ENCODE results near the gene TRAK1.
"Not testable (repeated sequence)": the region's sequence is repeated elsewhere in the genome, so short reads cannot be mapped to it uniquely, and the experiment has no call there.

TRAK1 gene

DNA sequence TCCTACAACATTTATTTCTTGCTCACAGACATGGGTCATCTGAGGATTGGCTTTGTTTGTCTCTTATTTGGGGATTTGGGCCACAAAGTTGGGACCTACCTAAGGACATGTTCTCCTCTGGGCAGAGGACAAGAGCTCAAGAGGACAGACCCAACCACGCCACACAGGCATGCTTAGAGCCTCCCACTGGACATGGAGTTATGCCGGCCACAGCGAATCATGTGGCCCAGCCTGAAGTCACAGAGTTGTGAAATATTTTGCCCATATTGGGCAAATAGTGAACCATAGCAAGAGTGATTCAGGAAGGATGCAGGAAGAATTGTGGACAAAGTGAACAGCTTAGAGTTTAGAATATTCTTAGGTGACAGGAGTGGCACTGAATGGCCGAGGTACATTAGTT is 9.9 kb downstream of the TRAK1 start:
- no peak for DNase-seq

DNA sequence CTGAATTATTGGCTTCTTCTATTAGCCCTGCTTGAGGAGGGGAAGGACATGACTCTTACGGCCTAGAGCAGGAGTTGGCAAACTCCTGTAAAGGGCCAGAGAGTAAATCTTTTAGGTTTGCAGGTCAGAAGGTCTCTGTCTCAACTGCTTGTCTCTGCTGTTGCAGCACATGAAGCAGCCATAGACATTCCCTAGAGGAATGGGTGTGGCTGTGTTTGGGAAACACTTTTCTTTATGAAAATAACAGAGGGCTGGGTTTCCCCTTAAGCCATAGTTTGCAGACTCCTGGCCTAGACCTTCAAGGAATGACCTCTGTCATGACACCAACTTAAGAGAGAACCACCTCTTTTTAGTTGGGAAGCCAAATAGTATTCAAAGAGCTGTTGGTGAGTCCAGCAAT is 10.3 kb downstream of the TRAK1 start:
- DNase-seq = no peak

DNA sequence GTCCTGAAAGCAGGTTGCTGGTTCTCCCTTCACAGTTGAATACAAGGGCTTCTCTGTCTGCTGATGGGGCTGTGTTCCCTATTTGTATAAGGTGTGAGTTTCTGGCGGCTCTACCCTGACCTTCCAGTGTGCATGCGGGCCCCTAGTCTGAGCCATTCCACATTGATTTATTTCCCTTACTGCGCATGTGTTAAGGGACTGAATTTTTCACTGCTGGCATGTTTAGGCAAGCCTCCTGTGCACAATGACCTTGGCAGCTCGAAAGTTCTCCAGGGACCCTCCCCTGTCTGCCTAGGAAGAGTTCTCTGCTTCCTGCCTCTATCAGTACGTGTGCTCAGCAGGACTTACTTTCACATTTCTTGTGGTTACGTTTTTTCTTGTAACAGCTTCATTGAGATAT is 11.4 kb downstream of the TRAK1 start:
- no peak for DNase-seq

DNA sequence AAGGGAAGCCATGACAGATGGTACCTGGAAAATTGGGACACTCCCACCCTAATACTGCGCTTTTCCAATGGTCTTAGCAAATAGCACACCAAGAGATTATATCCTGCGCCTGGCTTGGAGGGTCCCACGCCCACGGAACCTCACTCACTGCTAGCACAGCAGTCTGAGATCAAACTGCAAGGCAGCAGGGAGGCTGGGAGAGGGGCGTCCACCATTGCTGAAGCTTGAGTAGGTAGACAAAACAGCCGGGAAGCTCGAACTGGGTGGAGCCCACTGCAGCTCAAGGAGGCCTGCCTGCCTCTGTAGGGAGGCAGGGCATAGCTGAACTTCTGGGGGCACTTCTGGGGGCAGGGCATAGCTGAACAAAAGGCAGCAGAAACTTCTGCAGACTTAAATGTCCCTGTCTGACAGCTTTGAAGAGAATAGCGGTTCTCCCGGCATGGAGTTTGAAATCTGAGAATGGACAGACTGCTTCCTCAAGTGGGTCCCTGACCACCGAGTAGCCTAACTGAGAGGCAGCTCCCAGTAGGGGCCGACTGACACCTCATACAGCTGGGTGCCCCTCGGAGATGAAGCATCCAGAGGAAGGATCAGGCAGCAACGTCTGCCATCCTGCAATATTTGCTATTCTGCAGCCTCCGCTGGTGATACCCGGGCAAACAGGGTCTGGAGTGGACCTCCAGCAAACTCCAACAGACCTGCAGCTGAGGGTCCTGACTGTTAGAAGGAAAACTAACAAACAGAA is 12.9 kb downstream of the TRAK1 start:
- DNase-seq = not testable (repeated sequence)

DNA sequence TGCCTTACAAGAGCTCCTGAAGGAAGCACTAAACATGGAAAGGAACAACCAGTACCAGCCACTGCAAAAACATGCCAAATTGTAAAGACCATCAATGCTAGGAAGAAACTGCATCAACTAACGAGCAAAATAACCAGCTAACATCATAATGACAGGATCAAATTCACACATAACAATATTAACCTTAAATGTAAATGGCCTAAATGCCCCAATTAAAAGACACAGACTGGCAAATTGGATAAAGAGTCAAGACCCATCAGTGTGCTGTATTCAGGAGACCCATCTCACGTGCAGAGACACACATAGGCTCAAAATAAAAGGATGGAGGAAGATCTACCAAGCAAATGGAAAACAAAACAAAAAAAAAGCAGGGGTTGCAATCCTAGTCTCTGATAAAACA is 14.8 kb downstream of the TRAK1 start:
- DNase-seq = not testable (repeated sequence)

DNA sequence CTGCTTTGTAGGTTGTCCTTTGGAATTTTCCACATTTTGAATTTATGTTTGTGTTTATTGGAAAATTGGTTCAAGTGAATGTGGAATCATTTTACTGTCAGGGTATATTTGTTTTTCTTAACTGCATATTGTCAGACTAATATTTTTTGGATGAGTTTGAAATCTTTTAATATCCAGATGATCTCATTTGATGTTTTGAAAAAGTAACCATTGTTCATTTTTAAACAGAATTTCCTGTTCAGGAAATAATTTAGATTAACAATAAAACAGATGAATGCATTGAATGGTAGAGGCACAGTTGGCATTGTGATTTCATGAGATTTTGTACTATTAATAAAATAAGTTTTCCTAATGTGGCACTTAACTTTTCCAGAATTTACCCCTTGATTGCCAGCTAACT is 15.5 kb downstream of the TRAK1 start:
- no peak for DNase-seq

DNA sequence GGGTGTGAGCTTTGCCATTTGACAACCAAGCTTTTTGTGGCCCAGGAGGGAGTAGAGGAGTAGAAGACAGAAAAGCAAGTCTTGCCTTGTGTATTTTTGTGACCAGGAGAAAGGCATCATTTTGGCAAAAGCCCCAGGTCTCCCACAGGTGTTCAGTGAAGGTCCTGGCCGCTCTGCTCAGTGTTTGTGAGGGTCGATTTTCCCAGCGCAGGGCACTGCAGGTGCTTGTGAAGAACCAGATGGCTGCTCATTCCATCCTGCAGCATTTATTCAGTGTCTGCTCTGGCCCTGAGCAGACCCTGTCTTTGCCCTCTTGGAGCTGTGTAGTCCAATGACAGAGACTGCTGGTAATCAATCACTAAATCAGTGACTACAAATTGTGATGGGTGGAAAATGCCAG is 19.5 kb downstream of the TRAK1 start:
- DNase-seq = no peak

DNA sequence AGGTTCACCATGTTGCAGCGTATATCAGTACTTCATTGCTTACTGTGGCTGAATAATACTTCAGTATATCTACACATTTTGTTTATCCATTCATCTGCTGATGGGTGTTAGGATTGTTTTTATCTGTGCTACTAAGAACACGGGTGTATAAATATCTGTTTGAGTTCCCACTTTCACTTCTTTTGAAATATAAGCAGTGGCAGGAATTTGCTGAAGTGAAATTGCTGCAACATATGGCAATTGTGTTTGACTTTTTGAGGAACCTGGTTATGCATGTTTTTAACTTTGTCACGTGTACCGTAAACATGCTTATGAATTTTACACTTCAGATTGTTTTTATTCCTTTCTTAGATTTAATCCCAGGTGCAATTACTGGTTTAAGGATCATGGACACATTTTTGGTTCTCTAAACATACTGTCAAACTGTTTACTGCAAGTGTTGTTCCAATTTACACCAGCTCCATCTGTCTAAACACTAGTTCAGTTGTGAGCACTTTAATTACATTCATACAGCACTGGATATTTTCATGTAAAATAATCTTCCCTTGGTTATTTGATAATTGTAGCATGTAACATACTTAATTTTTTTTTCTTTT is 23.1 kb downstream of the TRAK1 start:
- DNase-seq = no peak

DNA sequence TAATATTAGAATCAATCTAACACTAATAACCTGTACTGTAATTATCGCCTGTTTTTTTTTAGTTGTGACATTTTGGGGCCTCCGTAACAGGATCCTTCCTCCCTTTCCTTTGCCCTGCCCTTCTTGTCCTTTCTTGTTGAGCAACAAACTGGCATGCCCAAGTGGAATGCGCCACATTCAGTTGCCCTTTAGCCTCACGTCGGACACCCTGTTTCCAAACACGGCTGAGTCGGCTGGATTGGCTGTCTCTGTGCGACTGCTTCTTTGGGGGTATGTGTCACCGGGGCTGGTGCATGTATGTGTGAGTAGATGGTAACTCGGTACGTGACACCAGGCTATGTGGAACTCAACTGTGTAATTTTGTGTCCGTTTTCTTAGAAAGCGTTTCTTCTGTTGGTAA is 24.1 kb downstream of the TRAK1 start:
- DNase-seq = no peak

DNA sequence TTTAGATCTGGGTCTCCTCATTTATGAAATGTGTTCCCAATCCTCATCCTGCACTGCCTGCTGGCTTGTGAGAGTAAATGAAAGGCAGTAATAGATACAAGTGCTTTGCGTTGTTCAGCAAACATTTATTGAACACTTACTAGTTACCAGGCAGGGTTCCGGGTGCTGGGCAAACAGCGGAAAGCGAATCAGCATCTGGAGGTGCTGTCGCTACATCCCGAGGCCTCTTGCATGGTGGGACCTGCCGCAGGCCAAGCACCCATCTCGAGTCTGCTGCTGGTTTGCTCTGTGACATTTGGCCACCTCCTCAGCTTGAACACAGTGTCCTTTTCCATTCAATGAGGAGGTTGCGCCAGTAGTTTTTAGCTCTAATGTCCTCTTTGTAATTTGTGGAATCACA is 24.8 kb downstream of the TRAK1 start:
- DNase-seq = no peak

DNA sequence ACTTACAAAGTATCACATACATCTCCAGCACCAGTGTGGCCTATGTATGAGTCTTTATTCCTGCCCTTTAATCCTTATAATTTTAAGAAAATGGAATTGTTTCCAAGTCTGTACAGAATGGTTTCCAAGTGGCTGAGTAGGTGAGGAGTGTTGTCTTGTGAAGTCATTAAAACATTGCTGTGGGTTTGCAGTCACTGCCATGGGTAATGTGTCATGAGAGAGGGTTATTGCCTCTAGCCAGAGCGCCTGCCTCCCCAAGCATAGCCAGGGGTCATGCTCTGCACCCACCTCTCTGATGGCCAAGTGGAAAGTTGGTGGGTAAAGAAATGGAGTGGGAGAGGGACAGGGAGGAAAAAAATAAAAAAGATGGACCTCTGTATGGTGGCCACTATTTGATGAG is 25.3 kb downstream of the TRAK1 start:
- no peak for DNase-seq

DNA sequence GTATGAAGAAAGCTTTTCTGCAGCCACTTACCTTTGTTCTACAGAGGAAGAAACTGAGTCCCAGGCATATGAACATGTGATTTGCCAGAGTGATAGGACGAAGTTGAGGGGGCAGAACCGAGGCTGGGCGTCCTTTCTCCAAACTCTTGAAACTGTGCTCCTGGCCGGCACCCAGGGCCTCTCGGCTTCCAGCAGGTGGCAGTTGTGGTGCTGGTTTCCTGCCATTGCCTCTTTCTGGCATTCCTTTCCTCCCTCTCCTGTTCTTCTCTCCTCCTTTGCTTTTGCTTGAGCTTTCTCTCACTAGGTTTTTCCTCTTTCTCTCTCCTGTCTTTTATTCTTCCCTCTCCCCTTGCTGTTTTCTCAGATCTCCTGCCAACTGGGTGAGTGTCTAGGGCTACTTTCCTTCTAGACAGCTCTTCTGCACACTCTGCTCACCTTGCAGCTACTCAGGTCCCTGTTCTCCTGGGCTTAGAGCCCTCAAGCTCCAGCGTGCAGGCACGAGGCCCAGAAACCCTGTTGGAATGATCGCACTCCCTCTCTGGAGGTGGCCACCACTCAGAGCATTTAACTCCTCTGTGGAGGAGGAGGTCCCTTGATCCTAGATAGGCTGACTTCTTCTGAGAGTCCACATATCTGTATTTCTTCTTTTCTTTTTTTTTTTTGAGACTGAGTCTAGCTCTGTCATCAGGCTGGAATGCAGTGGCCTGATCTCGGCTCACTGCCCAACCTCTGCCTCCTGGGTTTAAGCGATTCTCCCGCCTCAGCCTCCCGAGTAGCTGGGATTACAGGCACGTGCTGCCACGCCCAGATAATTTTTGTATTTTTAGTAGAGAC is 26.2 kb downstream of the TRAK1 start:
- no peak for DNase-seq

DNA sequence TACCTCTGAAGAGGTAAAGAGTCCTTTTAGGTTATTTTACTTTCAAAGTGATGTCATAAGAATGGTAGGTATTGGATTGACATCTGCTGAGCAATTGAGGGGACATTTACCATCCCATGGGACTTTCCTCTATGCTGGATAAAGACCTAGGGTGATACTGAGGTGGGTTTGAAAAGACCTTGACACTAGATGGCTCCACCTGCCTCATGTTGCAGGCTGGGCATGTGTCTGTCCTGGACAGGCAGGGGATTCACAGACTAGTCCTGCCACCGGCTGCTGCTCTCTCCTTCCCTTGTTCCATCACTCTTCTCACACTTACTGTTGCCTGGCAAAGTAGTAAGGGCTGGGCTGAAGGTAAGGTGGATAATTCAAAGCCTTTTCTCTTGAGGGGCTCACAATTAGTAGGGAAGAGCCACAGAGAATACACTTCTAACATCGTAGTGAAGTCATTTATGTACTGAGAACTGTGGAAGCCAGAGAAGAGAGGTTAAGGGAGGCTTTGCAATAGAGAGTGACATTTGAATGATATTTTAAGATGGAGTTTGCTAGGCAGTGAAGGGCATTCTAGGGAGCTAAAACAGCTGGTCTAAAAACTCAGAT is 27.7 kb downstream of the TRAK1 start:
- no peak for DNase-seq

DNA sequence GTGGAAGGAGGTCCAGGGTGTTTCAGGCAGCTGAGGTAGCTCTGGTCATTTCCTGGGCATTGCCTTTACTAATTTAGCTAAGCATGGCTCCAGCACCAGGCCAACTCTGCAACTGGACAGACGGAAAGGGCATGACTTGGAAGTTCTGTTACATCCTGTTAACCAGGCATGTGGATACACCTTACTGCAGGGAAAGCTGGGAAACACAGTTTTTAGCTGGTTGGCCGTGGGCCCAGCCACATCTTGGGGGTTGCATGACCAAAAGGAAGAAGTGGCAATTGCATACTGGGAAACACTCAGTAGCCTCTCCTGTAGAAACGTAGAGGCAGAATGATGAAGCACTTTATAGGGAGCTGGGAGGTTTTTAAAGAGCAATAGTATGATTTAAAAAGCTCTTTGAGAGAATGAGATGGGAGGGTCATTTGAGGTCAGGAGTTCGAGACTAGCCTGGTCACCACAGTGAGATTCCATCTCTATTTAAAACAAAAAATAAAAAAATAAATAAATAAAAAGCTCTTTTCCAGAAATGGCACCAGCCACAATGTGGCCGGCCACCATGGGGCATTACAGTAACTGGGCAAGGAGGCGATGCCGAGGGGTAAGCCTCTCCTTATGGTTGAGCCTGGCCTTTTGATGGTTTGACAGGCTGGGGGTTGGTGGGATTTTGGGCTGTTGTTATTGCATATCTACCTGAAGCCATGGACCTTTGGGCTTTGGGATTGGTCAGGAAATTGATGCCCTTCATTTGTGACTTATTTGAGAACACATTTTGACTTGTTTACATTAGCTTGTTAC is 28.6 kb downstream of the TRAK1 start:
- no peak for DNase-seq

DNA sequence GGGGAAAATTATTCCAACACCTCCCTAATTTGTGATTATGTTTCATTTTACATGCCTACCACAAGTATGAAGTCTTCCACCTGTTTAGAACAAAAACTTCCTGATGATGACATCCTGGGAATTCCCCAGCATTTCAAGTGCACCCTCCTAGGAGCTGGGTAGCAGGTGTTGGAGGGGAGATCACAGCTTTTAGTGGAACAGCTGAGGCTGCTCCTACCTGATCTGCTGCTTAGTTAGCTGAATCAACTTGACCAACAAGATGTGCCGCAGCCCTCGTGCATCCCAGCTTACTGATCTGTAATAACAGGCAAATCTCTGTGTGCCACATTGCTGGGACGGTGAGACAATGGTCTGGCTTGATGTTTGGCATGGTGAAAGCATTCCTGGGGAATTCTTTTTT is 29.7 kb downstream of the TRAK1 start:
- DNase-seq = no peak

DNA sequence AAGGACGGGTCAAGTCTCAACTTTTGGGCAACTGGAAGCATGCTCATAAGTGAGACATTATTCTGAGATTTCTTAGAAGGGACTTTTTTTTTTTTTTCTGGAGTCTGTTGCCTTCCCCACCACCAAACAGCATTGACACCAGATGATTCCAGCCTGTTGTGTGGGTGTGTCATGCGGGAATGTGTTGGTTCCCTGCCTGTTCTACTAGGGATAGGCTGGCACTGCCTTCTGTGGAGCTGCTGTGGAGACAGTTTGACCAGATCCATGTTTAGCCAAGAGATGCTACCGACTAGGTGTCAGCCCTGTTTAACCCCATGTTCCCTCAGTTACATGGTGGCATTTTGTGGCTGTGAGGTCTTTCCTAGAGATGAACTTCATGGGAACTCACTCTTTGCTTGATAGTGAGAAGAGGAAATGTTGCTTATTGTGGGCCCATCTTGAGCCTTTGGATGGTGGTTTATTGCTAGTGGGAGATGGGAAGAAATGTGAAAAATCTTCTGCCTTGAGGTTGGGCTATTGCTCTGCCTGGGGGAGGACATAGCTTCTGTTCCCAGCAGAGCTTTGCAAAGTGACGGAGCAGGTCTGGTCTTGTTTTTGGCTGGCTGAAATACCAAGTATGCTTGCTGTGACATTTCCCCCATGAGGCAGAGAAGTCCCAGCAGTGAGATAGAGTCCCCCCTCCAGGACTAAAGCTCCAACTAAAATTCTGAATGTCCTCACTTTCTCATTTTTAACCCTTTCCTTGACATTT is 31.3 kb downstream of the TRAK1 start:
- no peak for DNase-seq

DNA sequence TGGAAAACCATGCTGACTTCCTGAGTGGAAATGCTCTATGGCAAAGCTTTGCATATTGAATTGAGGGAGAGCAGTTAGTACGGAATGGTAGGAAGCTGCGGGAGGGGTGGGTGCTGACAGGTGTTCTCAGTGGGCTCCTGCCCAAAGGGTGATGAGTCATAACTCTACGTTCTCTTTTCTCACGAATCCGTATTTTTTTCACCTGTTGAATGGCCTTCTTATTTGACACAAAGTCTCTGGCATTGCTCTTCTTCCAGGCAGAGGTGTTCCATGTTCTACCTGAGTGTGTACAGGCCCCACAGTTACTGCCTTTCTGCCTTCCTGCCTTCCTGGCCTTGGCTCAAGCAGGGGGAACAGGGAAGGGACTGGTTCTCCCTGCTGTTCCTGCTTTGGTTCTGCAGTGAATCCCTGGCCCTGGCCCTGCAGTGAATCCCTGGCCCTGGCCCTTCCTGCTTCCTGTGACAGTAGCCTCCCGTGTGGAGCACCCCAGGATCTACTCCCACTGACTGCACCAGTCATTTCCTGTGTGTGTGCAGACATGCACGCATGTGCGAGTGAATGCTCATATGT is 31.9 kb downstream of the TRAK1 start:
- DNase-seq = no peak

DNA sequence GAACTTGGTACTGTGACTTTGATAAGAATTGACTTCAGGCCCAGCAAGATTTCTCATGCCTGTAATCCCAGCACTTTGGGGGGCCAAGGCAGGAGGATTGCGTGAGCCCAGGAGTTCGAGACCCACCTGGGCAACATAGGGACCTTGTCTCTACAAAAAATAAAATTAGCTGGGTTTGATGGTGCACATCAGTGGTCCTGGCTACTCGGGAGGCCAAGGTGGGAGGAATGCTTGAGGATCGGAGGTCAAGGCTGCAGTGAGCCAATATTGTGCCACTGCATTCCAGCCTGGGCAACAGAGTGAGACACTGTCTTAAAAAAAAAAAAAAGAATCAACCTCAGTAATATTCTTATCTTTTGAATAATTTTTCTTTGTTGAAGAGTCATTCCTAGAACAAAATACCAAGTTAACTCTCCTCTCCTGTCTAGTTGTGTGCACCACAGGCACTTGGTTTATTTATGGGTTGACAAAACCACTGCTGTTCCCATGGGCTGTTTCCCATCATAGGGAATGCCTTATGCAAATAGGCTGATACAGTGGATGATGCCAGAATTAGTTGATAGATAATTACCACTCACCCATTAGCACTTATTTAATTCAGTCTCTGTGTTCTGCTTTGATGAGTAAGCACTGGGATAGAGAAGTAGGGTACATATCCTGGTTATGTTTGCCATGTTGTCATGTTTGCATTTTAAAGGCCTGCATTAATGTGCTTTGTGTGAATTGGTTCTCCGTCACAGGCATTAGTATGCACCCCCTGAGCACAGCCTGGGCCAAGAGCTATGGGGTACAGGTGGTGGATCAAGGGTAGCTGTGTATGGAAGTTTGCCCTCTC is 32.9 kb downstream of the TRAK1 start:
- DNase-seq = no peak

DNA sequence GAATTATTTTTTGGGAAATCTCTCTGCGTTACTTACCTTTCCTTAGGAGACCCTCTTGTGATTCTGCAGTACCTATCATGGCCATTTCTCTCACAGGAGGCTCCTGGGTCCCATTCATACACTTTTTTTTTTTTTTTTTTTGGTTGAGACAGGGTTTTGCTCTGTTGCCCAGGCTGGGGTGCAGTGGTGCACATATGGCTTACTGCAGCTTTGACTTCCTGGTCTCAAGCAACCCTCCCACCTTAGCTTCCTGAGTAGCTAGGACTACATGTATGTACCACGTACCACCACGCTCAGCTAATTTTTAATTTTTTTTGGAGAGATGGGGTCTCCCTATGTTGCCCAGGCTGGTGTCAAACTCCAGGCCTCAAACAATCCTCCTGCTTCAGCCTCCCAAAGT is 36.1 kb downstream of the TRAK1 start:
- no peak for DNase-seq

DNA sequence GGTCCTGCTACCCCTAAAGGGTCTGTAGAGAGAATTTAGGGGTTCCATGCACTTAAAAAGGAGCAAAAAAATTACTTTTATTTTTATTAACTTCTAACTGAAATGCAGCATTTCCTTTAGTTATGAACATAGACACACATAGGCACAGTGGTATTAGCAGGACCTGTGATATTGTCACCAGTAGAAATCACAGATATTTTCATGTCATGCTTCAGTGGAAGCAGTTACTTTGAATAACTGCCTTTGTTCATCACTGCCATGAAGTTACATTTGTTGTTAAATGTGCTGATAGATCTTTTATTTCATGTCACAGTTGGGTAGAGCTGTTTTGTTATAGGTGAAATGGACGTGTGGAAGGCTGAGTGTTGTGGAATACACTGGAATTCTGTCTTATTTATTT is 37.4 kb downstream of the TRAK1 start:
- no peak for DNase-seq
